C4-2B (cell line): ENCODE measurements around the gene TES.

Source experiments
- H3K27ac ChIP-seq: fragments of 450-650 bp; 2 replicates; pipeline ENCODE4 v1.5.1; 2017
- ZFX ChIP-seq: fragments of 450-650 bp; IDR thresholded peaks from 2 replicates; pipeline ENCODE4 v1.6.1; 2017
- TF ChIP-seq, protein P1 (sequence below): fragments of 450-650 bp; conservative IDR thresholded peaks from 2 replicates; pipeline ENCODE4 v1.5.1; 2017; ENCODE audit warnings: mild to moderate bottlenecking

TES gene

GRCh38 chr7:116261904-116262303 is 51.6 kb downstream of the TES start:
- TF ChIP-seq, protein P1, sequence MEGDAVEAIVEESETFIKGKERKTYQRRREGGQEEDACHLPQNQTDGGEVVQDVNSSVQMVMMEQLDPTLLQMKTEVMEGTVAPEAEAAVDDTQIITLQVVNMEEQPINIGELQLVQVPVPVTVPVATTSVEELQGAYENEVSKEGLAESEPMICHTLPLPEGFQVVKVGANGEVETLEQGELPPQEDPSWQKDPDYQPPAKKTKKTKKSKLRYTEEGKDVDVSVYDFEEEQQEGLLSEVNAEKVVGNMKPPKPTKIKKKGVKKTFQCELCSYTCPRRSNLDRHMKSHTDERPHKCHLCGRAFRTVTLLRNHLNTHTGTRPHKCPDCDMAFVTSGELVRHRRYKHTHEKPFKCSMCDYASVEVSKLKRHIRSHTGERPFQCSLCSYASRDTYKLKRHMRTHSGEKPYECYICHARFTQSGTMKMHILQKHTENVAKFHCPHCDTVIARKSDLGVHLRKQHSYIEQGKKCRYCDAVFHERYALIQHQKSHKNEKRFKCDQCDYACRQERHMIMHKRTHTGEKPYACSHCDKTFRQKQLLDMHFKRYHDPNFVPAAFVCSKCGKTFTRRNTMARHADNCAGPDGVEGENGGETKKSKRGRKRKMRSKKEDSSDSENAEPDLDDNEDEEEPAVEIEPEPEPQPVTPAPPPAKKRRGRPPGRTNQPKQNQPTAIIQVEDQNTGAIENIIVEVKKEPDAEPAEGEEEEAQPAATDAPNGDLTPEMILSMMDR = no peak
- no peak for TF ChIP-seq ZFX
- no peak overlapping the region for H3K27ac ChIP-seq

DNA sequence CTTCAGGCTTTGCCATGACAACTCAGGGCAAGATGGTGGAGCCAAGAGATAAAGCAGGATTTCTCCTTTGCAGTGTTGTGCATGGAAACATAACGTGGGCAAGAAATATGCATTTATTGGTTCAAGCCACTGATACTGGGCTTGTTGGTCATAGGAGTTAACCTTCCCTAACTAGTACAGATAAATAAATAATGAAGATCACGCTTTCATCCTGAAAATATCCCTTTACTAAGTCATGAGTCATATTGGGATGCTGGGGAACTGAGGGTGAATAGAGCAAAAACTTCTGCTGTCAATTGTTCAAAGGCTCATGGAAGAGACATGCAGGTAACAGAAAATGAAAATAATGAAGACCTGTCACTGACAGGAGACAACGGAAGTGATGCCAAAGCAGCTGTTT is 55.5 kb downstream of the TES start:
- no peak for TF ChIP-seq ZFX
- TF ChIP-seq, protein P1 = no peak

DNA sequence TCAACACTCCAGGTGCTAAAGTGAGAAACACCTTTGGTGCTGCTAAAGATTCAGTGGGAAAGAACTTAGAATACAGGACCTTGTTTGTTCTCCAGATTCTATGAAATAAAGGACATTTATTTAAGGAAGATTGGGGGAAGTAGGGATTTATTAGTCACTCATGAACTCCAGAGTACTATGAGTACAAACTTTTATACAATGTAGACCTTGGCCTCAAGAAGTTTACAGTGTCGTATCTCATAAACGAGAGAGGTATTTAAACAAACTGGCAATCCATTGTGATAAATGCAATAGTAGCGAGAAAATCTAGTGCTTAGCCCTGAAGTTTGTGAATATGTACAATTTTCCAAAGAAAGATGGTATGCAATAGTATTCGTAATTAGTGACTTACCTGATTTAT is 59.1 kb downstream of the TES start:
- H3K27ac ChIP-seq = no peak overlapping the region
- TF ChIP-seq, protein P1 = no peak
- no peak for TF ChIP-seq ZFX

More for the DNA sequence above, 55.5 kb downstream of the TES start:
- no peak overlapping the region for H3K27ac ChIP-seq

DNA sequence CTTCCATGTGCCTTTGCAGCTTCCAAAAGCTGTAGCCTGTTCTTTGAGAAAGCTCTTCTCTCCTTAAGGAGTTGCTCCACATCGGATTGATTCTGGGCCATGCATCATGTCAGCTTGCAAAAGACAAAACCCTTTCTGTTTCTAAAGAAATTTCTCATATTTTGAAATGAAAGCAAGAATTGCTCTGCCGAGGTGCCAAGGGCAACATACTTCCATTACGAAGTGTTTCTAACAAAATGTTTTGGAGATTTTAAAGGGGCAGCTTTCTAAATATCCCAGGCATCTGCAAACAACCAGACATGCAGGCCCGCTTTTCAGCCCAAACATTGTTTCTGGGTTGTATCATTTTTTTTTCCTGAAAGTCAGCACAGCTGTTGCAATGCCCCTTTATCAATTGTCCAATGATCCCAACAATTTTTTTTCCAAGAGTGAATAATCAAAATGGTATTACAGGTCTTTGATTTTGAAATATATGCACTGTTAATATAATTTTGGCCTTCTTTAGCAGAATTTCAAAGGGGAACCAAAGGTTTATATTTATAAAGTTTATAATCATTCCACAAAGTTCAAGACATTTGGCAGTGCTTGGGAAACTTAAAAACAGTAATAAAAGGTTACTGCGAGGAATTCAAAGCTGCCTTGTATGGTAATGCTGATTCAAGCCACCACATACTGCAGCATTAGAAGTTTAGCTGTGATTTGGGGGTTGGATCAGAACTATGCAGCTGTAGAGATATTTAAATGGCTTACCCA is 61.0 kb downstream of the TES start:
- H3K27ac ChIP-seq = no peak overlapping the region
- TF ChIP-seq ZFX = no peak
- TF ChIP-seq, protein P1 = no peak

DNA sequence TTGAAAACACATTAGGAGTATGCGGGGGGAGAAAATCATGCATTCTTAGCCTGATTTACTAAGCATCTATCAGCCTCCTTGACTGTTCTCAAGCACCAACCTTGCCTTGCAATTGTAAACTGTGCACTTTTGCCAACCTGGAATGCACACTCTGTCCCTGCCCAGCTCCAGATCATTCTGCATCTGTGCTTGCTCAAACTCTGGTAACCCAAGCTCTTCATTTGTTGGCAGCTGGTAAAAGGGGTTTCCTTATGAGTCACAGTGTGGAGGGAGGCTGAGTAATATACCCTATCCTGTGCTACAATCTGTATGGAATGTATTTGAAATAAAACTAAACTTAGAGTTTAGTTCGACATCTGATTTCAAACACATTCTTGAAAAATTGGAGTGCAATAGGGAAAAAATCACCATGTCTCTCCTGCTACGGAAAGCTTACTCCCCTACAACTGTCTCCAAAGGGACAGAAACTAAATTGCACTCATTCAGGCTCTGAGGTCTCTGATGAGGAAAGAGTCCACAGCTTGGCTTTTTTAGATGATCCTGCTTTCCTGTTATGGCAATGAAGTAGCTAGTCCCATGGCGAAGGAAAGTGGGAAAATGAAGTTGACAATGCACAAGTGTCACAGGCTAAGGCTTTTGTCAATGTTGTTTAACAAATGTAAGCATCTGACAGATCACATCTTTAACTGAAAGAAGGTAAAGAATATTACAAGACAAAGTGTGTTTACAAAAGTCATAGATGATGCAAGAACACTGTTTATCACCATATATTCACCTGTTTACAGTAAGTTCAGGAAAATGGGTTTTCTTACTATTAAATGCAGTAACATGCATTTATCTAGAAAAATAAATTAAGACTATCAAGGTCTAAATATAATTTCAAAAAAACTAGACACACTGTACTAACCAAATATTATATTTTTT is 61.9 kb downstream of the TES start:
- TF ChIP-seq, protein P1 = no peak
- TF ChIP-seq ZFX = no peak
- H3K27ac ChIP-seq = no peak overlapping the region

DNA sequence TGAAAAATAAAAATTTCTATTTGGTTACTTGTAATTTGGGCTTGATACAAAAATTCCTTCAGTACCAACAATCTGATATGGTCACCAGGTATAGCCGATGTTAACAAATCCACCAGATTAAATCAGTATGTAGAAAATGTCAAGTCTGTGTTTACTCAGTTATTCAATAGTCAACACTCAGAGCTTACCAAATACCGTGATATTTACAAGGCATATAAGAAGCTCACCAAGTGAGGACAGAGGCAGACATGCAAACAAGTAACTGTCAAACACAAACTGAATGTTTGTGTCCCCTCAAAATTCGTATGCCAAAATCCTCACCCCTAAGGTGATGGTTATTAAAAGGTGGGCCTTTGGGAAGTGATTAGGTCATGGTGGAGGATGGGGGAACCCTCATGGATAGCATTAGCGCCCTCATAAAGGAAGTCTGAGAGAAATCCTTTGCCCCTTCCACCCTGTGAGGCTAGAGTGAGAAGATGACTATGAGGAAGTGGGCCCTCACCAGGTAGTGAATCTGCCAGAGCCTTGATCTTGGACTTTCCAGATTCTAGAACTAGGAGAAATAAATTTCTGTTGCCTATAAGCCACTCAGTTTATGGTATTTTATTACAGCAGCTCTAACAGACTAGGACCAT is 63.1 kb downstream of the TES start:
- H3K27ac ChIP-seq = no peak overlapping the region; the same call in 1 of the 2 replicates
- TF ChIP-seq, protein P1 = no peak
- no peak for TF ChIP-seq ZFX
